OCI-LY7 (cell line): Measurements from ENCODE around the gene PICALM. TPM values are rescaled to one million over a fixed set of nuclear protein-coding genes. Genes with fewer than 3 reads are reported as not detected.

Source experiments
- BruUV-seq: library from RNA; stranded (reverse); fragments of 400-500 nt; replicated peaks from 2 replicates; lab custom pipeline; 2021; lab: Mats Ljungman, UMichigan
- CTCF ChIA-PET: fragments of 300-600 bp; sonication (Branson Sonifier 250); formaldehyde crosslinking; loops from one replicate; lab custom pipeline; 2022; ENCODE audit warnings: antibody characterized with exemption; ENCODE audit not compliant: unreplicated experiment; lab: Charles Lee
- POLR2A ChIA-PET: fragments of 300-600 bp; sonication (Branson Sonifier 250); formaldehyde crosslinking; loops from one replicate; lab custom pipeline; 2022; ENCODE audit warnings: antibody characterized with exemption; lab: Charles Lee
- DNase-seq: peaks from one replicate; pipeline ENCODE4 v3.0.0-alpha.2; 2015; ENCODE audit warnings: low spot score
- H2AFZ ChIP-seq: fragments of 200-600 bp; sonication (generic), shearing (Covaris generic); 2 replicates; pipeline ENCODE4 v1.6.1; 2014; ENCODE audit warnings: mild to moderate bottlenecking, antibody characterized with exemption, low read length, moderate library complexity
- H3K27ac ChIP-seq: fragments of 200-600 bp; sonication (generic); 2 replicates; pipeline ENCODE4 v1.5.1; 2014; ENCODE audit warnings: mixed run types, low read depth, mild to moderate bottlenecking, moderate library complexity, low read length, inconsistent platforms; ENCODE audit not compliant: poor library complexity, severe bottlenecking
- H3K36me3 ChIP-seq: fragments of 200-600 bp; sonication (generic); 2 replicates; pipeline ENCODE4 v1.6.1; 2014; ENCODE audit warnings: mild to moderate bottlenecking, antibody characterized with exemption, low read length, moderate library complexity, mixed read lengths; ENCODE audit not compliant: insufficient read depth
- H3K4me1 ChIP-seq: fragments of 200-600 bp; sonication (generic); 2 replicates; pipeline ENCODE4 v1.5.1; 2014; ENCODE audit warnings: mild to moderate bottlenecking, low read length; ENCODE audit not compliant: insufficient read depth, poor library complexity, severe bottlenecking
- H3K4me2 ChIP-seq: fragments of 200-600 bp; sonication (generic); 2 replicates; pipeline ENCODE4 v1.6.1; 2014; ENCODE audit warnings: mild to moderate bottlenecking, low read length
- H3K4me3 ChIP-seq: fragments of 200-600 bp; sonication (generic); 2 replicates; pipeline ENCODE4 v1.5.1; 2014; ENCODE audit warnings: mild to moderate bottlenecking, low read depth, low read length; ENCODE audit not compliant: poor library complexity, severe bottlenecking
- H3K79me2 ChIP-seq: fragments of 200-600 bp; sonication (generic); 2 replicates; pipeline ENCODE4 v1.6.1; 2016; ENCODE audit warnings: low read depth, mild to moderate bottlenecking, low read length, moderate library complexity, mixed read lengths; ENCODE audit not compliant: insufficient read depth
- H3K9me2 ChIP-seq: fragments of 200-600 bp; sonication (generic); 2 replicates; pipeline ENCODE4 v1.6.1; 2016; ENCODE audit warnings: mild to moderate bottlenecking, low read length, mixed read lengths; ENCODE audit not compliant: insufficient read depth
- H3K9me3 ChIP-seq: fragments of 200-600 bp; sonication (generic); 2 replicates; pipeline ENCODE4 v1.6.1; 2014; ENCODE audit warnings: mild to moderate bottlenecking, mixed run types, low read length, mixed read lengths
- H4K20me1 ChIP-seq: fragments of 200-600 bp; sonication (generic); 2 replicates; pipeline ENCODE4 v1.6.1; 2014; ENCODE audit warnings: mild to moderate bottlenecking, antibody characterized with exemption, low read length, moderate library complexity, mixed read lengths; ENCODE audit not compliant: insufficient read depth
- CTCF ChIP-seq: fragments of 200-600 bp; sonication (generic); conservative IDR thresholded peaks from 2 replicates; pipeline ENCODE4 v1.5.1; 2014; ENCODE audit warnings: mild to moderate bottlenecking, antibody characterized with exemption, low read length, moderate library complexity, mixed read lengths
- EZH2phosphoT487 ChIP-seq: fragments of 200-600 bp; sonication (generic); IDR thresholded peaks from 2 replicates; pipeline ENCODE4 v1.6.1; 2018; ENCODE audit warnings: low read depth, borderline replicate concordance, mild to moderate bottlenecking, mixed run types, antibody characterized with exemption, low read length, moderate library complexity, mixed read lengths
- intact Hi-C: fragments of 100-400 bp; cut with micrococcal nuclease; formaldehyde crosslinking; loops from one replicate; pipeline ENCODE4 v1.10.0; 2022; ENCODE audit not compliant: unreplicated experiment
- total RNA-seq, 2 experiments: library from RNA; depleted of rRNA in 1 of 2; stranded (reverse); fragments of >200 nt in 1 of 2; shearing (Covaris generic) in 1 of 2; gene quantifications; 2 replicates each; pipeline ENCODE4 v1.2.3, GENCODE V29; 2014 to 2022

Gene PICALM
- total RNA-seq, 2 experiments from 2014 or later: 77.9 to 108 TPM

- Histone ChIP-seq H3K27ac (no peak overlapping the region), H3K79me2 (no peaks in the 10 kb centered on the region), H3K4me1 (no peaks in the 10 kb centered on the region), H3K4me2 (no peak overlapping the region), H2AFZ (no peak overlapping the region), H3K4me3 (no peak overlapping the region), H3K9me2 (no peaks in the 10 kb centered on the region), H3K9me3 (no peaks in the 10 kb centered on the region), H4K20me1 (no peaks in the 10 kb centered on the region), H3K36me3 (no peaks in the 10 kb centered on the region)
- TF ChIP-seq EZH2phosphoT487: no peak
- TF ChIP-seq CTCF: no peak
- no TSS peak for BruUV-seq
- no peak for DNase-seq
- intact Hi-C loops: no loop called here
- CTCF ChIA-PET: interaction anchor here (0.5 kb wide), 1 partner anchor 48 kb away, joined by 3 read pairs; no protein-coding TSS in a partner anchor
- POLR2A ChIA-PET: interaction anchor here (0.6 to 1.5 kb wide), 6 partner anchors 15 to 62 kb away, joined by 3 to 6 read pairs (median 3); no protein-coding TSS in a partner anchor
Observed at GRCh38 chr11:86115542-86116385, 46.9 kb upstream of the PICALM start.

GRCh38 chr11:86108890-86109638 is 40.2 kb upstream of the PICALM start:
- H3K4me1 ChIP-seq: no peaks in the 10 kb centered on the region
- H4K20me1 ChIP-seq: no peaks in the 10 kb centered on the region
- TF ChIP-seq CTCF (no peak), EZH2phosphoT487 (no peak)
- H3K36me3 ChIP-seq: no peaks in the 10 kb centered on the region
- H3K4me3 ChIP-seq: no peak overlapping the region
- H3K79me2 ChIP-seq: no peaks in the 10 kb centered on the region
- BruUV-seq: no TSS peak
- no peak overlapping the region for H3K4me2 ChIP-seq
- H3K9me3 ChIP-seq: no peaks in the 10 kb centered on the region
- H3K27ac ChIP-seq: no peak overlapping the region
- POLR2A ChIA-PET: no interaction called here
- CTCF ChIA-PET: no interaction called here
- intact Hi-C loops: no loop called here
- H3K9me2 ChIP-seq: no peaks in the 10 kb centered on the region
- no peak for DNase-seq
- no peak overlapping the region for H2AFZ ChIP-seq
